OCI-LY7 (cell line): ENCODE measurements around the gene URM1. TPM values are rescaled to one million over a fixed set of nuclear protein-coding genes. Genes with fewer than 3 reads are reported as not detected.

Experiments used
- BruUV-seq: library from RNA; stranded (reverse); fragments of 400-500 nt; replicated peaks from 2 replicates; lab custom pipeline; 2021; lab: Mats Ljungman, UMichigan
- CTCF ChIA-PET: fragments of 300-600 bp; sonication (Branson Sonifier 250); formaldehyde crosslinking; loops from one replicate; lab custom pipeline; 2022; ENCODE audit warnings: antibody characterized with exemption; ENCODE audit not compliant: unreplicated experiment; lab: Charles Lee
- POLR2A ChIA-PET: fragments of 300-600 bp; sonication (Branson Sonifier 250); formaldehyde crosslinking; loops from one replicate; lab custom pipeline; 2022; ENCODE audit warnings: antibody characterized with exemption; lab: Charles Lee
- DNase-seq: peaks from one replicate; pipeline ENCODE4 v3.0.0-alpha.2; 2015; ENCODE audit warnings: low spot score
- H2AFZ ChIP-seq: fragments of 200-600 bp; sonication (generic), shearing (Covaris generic); 2 replicates; pipeline ENCODE4 v1.6.1; 2014; ENCODE audit warnings: mild to moderate bottlenecking, antibody characterized with exemption, low read length, moderate library complexity
- H3K27ac ChIP-seq: fragments of 200-600 bp; sonication (generic); 2 replicates; pipeline ENCODE4 v1.5.1; 2014; ENCODE audit warnings: mixed run types, low read depth, mild to moderate bottlenecking, moderate library complexity, low read length, inconsistent platforms; ENCODE audit not compliant: poor library complexity, severe bottlenecking
- H3K36me3 ChIP-seq: fragments of 200-600 bp; sonication (generic); 2 replicates; pipeline ENCODE4 v1.6.1; 2014; ENCODE audit warnings: mild to moderate bottlenecking, antibody characterized with exemption, low read length, moderate library complexity, mixed read lengths; ENCODE audit not compliant: insufficient read depth
- H3K4me1 ChIP-seq: fragments of 200-600 bp; sonication (generic); 2 replicates; pipeline ENCODE4 v1.5.1; 2014; ENCODE audit warnings: mild to moderate bottlenecking, low read length; ENCODE audit not compliant: insufficient read depth, poor library complexity, severe bottlenecking
- H3K4me2 ChIP-seq: fragments of 200-600 bp; sonication (generic); 2 replicates; pipeline ENCODE4 v1.6.1; 2014; ENCODE audit warnings: mild to moderate bottlenecking, low read length
- H3K4me3 ChIP-seq: fragments of 200-600 bp; sonication (generic); 2 replicates; pipeline ENCODE4 v1.5.1; 2014; ENCODE audit warnings: mild to moderate bottlenecking, low read depth, low read length; ENCODE audit not compliant: poor library complexity, severe bottlenecking
- H3K79me2 ChIP-seq: fragments of 200-600 bp; sonication (generic); 2 replicates; pipeline ENCODE4 v1.6.1; 2016; ENCODE audit warnings: low read depth, mild to moderate bottlenecking, low read length, moderate library complexity, mixed read lengths; ENCODE audit not compliant: insufficient read depth
- H3K9me2 ChIP-seq: fragments of 200-600 bp; sonication (generic); 2 replicates; pipeline ENCODE4 v1.6.1; 2016; ENCODE audit warnings: mild to moderate bottlenecking, low read length, mixed read lengths; ENCODE audit not compliant: insufficient read depth
- H3K9me3 ChIP-seq: fragments of 200-600 bp; sonication (generic); 2 replicates; pipeline ENCODE4 v1.6.1; 2014; ENCODE audit warnings: mild to moderate bottlenecking, mixed run types, low read length, mixed read lengths
- H4K20me1 ChIP-seq: fragments of 200-600 bp; sonication (generic); 2 replicates; pipeline ENCODE4 v1.6.1; 2014; ENCODE audit warnings: mild to moderate bottlenecking, antibody characterized with exemption, low read length, moderate library complexity, mixed read lengths; ENCODE audit not compliant: insufficient read depth
- CTCF ChIP-seq: fragments of 200-600 bp; sonication (generic); conservative IDR thresholded peaks from 2 replicates; pipeline ENCODE4 v1.5.1; 2014; ENCODE audit warnings: mild to moderate bottlenecking, antibody characterized with exemption, low read length, moderate library complexity, mixed read lengths
- EZH2phosphoT487 ChIP-seq: fragments of 200-600 bp; sonication (generic); IDR thresholded peaks from 2 replicates; pipeline ENCODE4 v1.6.1; 2018; ENCODE audit warnings: low read depth, borderline replicate concordance, mild to moderate bottlenecking, mixed run types, antibody characterized with exemption, low read length, moderate library complexity, mixed read lengths
- intact Hi-C: fragments of 100-400 bp; cut with micrococcal nuclease; formaldehyde crosslinking; loops from one replicate; pipeline ENCODE4 v1.10.0; 2022; ENCODE audit not compliant: unreplicated experiment
- total RNA-seq, 2 experiments: library from RNA; depleted of rRNA in 1 of 2; stranded (reverse); fragments of >200 nt in 1 of 2; shearing (Covaris generic) in 1 of 2; gene quantifications; 2 replicates each; pipeline ENCODE4 v1.2.3, GENCODE V29; 2014 to 2022

URM1 gene
- total RNA-seq, 2 experiments from 2014 or later: 58.5 to 60.8 TPM

- TF ChIP-seq EZH2phosphoT487: no peak
- TF ChIP-seq CTCF: no peak
- CTCF ChIA-PET: no interaction called here
- intact Hi-C loops: no loop called here
- no peak for DNase-seq
- no TSS peak for BruUV-seq
- Histone ChIP-seq H3K79me2 (no peaks in the 10 kb centered on the region), H4K20me1 (no peaks in the 10 kb centered on the region), H3K27ac (no peak overlapping the region), H3K4me3 (no peak overlapping the region), H2AFZ (no peak overlapping the region), H3K9me2 (no peaks in the 10 kb centered on the region), H3K4me1 (no peaks in the 10 kb centered on the region), H3K36me3 (no peaks in the 10 kb centered on the region), H3K9me3 (no peaks in the 10 kb centered on the region), H3K4me2 (no peak overlapping the region)
- POLR2A ChIA-PET: interaction anchor here (0.6 kb wide), 1 partner anchor 198 kb away, joined by 5 read pairs; no protein-coding TSS in a partner anchor
Observed at GRCh38 chr9:128396970-128397613, 25.9 kb downstream of the URM1 start.

DNA sequence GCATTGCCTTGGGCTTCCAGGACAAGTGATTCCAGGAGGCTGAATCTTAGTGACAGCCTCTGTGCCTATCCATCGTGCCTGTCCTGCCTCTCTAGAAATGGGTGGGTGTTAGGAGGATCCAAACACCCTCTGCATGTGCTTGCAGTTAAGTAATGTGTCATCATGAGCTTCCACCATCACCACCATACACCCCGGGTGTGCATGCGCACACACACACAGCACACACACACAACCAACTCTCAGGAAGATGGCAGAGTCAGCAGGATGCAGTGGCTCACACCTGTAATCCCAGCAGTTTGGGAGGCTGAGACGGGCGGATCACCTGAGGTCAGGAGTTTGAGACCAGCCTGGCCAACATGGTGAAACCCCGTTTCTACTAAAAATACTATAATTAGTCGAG lies 26.7 kb downstream of the URM1 start:
- H4K20me1 ChIP-seq: no peaks in the 10 kb centered on the region
- H3K36me3 ChIP-seq: no peaks in the 10 kb centered on the region
- BruUV-seq: no TSS peak
- intact Hi-C loops: no loop called here
- H3K9me2 ChIP-seq: no peaks in the 10 kb centered on the region
- DNase-seq: no peak
- TF ChIP-seq CTCF: no peak
- no peak for TF ChIP-seq EZH2phosphoT487
- POLR2A ChIA-PET: interaction anchor here (0.5 kb wide), 1 partner anchor 46 kb away, joined by 3 read pairs; no protein-coding TSS in a partner anchor
- no peak overlapping the region for H3K27ac ChIP-seq
- CTCF ChIA-PET: no interaction called here
- no peaks in the 10 kb centered on the region for H3K79me2 ChIP-seq
- H3K4me2 ChIP-seq: no peak overlapping the region
- H3K9me3 ChIP-seq: no peaks in the 10 kb centered on the region
- H3K4me3 ChIP-seq: no peak overlapping the region
- H3K4me1 ChIP-seq: no peaks in the 10 kb centered on the region
- H2AFZ ChIP-seq: no peak overlapping the region

- Histone ChIP-seq H4K20me1 (no peaks in the 10 kb centered on the region), H3K36me3 (no peaks in the 10 kb centered on the region), H3K9me3 (no peaks in the 10 kb centered on the region), H3K27ac (no peak overlapping the region), H3K4me2 (no peak overlapping the region), H2AFZ (no peak overlapping the region), H3K9me2 (no peaks in the 10 kb centered on the region), H3K79me2 (no peaks in the 10 kb centered on the region), H3K4me3 (no peak overlapping the region), H3K4me1 (no peaks in the 10 kb centered on the region)
- POLR2A ChIA-PET: no interaction called here
- BruUV-seq: no TSS peak
- intact Hi-C loops: no loop called here
- CTCF ChIA-PET: no interaction called here
- no peak for TF ChIP-seq EZH2phosphoT487
- TF ChIP-seq CTCF: no peak
- DNase-seq: no peak
Observed at GRCh38 chr9:128399861-128400260, 28.7 kb downstream of the URM1 start.
